GM18517 (cell line): Measurements from ENCODE around the gene UBE2V1.
"Not testable (repeated sequence)": the region's sequence is repeated elsewhere in the genome, so short reads cannot be mapped to it uniquely, and the experiment has no call there.

ENCODE experiments used
- ATAC-seq: cut with Tn5 transposase; IDR thresholded peaks from one replicate; pipeline ENCODE4 v1.9.1; 2021; ENCODE audit warnings: mild to moderate bottlenecking, moderate library complexity; ENCODE audit not compliant: unreplicated experiment

UBE2V1 gene

GRCh38 chr20:50066161-50066834 lies 46.7 kb downstream of the UBE2V1 start:
- no peak for ATAC-seq

GRCh38 chr20:50065325-50065615 lies 47.7 kb downstream of the UBE2V1 start:
- ATAC-seq, result no peak

- not testable (repeated sequence) for ATAC-seq
Observed at GRCh38 chr20:50063763-50064162, 49.2 kb downstream of the UBE2V1 start.

- ATAC-seq, result no peak
Observed at GRCh38 chr20:50062006-50062838, 50.7 kb downstream of the UBE2V1 start.

GRCh38 chr20:50061151-50062005 lies 51.6 kb downstream of the UBE2V1 start:
- ATAC-seq, result no peak

GRCh38 chr20:50058662-50059402 lies 54.1 kb downstream of the UBE2V1 start:
- no peak for ATAC-seq

- no peak for ATAC-seq
Observed at GRCh38 chr20:50057714-50058053, 55.3 kb downstream of the UBE2V1 start.

GRCh38 chr20:50056951-50057713 lies 55.8 kb downstream of the UBE2V1 start:
- ATAC-seq, result no peak

GRCh38 chr20:50056408-50056926 lies 56.5 kb downstream of the UBE2V1 start:
- no peak for ATAC-seq

- no peak for ATAC-seq
Observed at GRCh38 chr20:50055524-50056083, 57.3 kb downstream of the UBE2V1 start.

- no peak for ATAC-seq
Observed at GRCh38 chr20:50054626-50055511, 58.1 kb downstream of the UBE2V1 start.

- ATAC-seq, result no peak
Observed at GRCh38 chr20:50054231-50054547, 58.8 kb downstream of the UBE2V1 start.

GRCh38 chr20:50053362-50054230 lies 59.4 kb downstream of the UBE2V1 start:
- ATAC-seq, result no peak

GRCh38 chr20:50052550-50053361 lies 60.2 kb downstream of the UBE2V1 start:
- no peak for ATAC-seq

- no peak for ATAC-seq
Observed at GRCh38 chr20:50050660-50051308, 62.2 kb downstream of the UBE2V1 start.

- no peak for ATAC-seq
Observed at GRCh38 chr20:50050214-50050613, 62.7 kb downstream of the UBE2V1 start.
